GM12878 (cell line): ENCODE data around the gene TRIM8. TPM values are rescaled to one million over a fixed set of nuclear protein-coding genes. Genes with fewer than 3 reads are reported as not detected.

Experiments used
- ATAC-seq: fragments of 200-7000 bp; cut with Tn5 transposase; 3 replicates; pipeline ENCODE4 v1.9.1; 2020; ENCODE audit warnings: mild to moderate bottlenecking, moderate library complexity
- BruUV-seq: library from RNA; stranded (reverse); fragments of 400-500 nt; replicated peaks from 2 replicates; lab custom pipeline; 2021; lab: Mats Ljungman, UMichigan
- CTCF ChIA-PET: fragments of 300-600 bp; sonication (Branson Sonifier 250); formaldehyde crosslinking; extraction: SDS; loops from one replicate; lab custom pipeline; 2021; ENCODE audit warnings: inconsistent platforms; lab: Yijun Ruan, JAX
- POLR2A ChIA-PET: fragments of 350-600 bp; formaldehyde crosslinking; extraction: SDS; loops from one replicate; lab custom pipeline; 2021; ENCODE audit warnings: inconsistent platforms; lab: Charles Lee
- RAD21 ChIA-PET: fragments of 300-600 bp; sonication (Branson Sonifier 250); formaldehyde crosslinking; loops from one replicate; lab custom pipeline; 2023; ENCODE audit warnings: antibody characterized with exemption; ENCODE audit not compliant: unreplicated experiment; lab: Charles Lee
- SMC1A ChIA-PET: fragments of 300-600 bp; sonication (Branson Sonifier 250); formaldehyde crosslinking; loops from one replicate; lab custom pipeline; 2023; ENCODE audit not compliant: unreplicated experiment, uncharacterized antibody; lab: Charles Lee
- DNase-seq: peaks from one replicate; pipeline ENCODE4 v3.0.0-alpha.2; 2011; ENCODE audit warnings: low read depth, low spot score
- FAIRE-seq: peaks from 3 replicates; lab custom pipeline; 2011; peaks lifted over from hg19 to GRCh38; lab: Jason Lieb, UNC
- H2AFZ ChIP-seq: 2 replicates; pipeline ENCODE4 v1.6.0; 2011; ENCODE audit warnings: low read depth, low read length, control low read depth; ENCODE audit not compliant: control insufficient read depth
- H3K27ac ChIP-seq: 2 replicates; pipeline ENCODE4 v1.5.1; 2011; ENCODE audit warnings: control low read depth; ENCODE audit not compliant: control insufficient read depth, insufficient read depth
- H3K27me3 ChIP-seq, 2 experiments: replicated peaks in 1 of 2; 2 replicates each; pipeline versions ENCODE4 v1.6.0 to v1.6.1; 2011; ENCODE audit warnings: low read length in 1 of 2; ENCODE audit not compliant: control insufficient read depth in 2 of 2, insufficient read depth in 2 of 2
- H3K36me3 ChIP-seq, 2 experiments: 2 replicates each; pipeline ENCODE4 v1.5.1; 2011; ENCODE audit warnings: low read length in 1 of 2; ENCODE audit not compliant: control insufficient read depth in 2 of 2, insufficient read depth in 2 of 2
- H3K4me1 ChIP-seq: 2 replicates; pipeline ENCODE4 v1.6.1; 2011; ENCODE audit warnings: mild to moderate bottlenecking, low read length, moderate library complexity, mixed read lengths; ENCODE audit not compliant: control insufficient read depth, insufficient read depth
- H3K4me2 ChIP-seq: 2 replicates; pipeline ENCODE4 v1.6.0; 2011; ENCODE audit warnings: control low read depth; ENCODE audit not compliant: control insufficient read depth, insufficient read depth
- H3K4me3 ChIP-seq: fragments of 200-600 bp; sonication (generic); 2 replicates; pipeline ENCODE4 v1.5.1; 2016
- H3K79me2 ChIP-seq: 2 replicates; pipeline ENCODE4 v1.6.0; 2011; ENCODE audit warnings: low read length; ENCODE audit not compliant: control insufficient read depth, insufficient read depth
- H3K9ac ChIP-seq: 2 replicates; pipeline ENCODE4 v1.8.0; 2011; ENCODE audit warnings: low read length, control low read depth, mixed read lengths; ENCODE audit not compliant: control insufficient read depth, insufficient read depth
- H3K9me3 ChIP-seq: replicated peaks from 3 replicates; pipeline ENCODE4 v1.5.1; 2011; ENCODE audit warnings: mild to moderate bottlenecking, low read length; ENCODE audit not compliant: control insufficient read depth, insufficient read depth
- H4K20me1 ChIP-seq: 2 replicates; pipeline ENCODE4 v1.6.0; 2011; ENCODE audit not compliant: control insufficient read depth, insufficient read depth
- ASH2L ChIP-seq: fragments of 300-600, 200-600 bp; sonication (generic); IDR thresholded peaks from 2 replicates; pipeline ENCODE4 v1.6.1; 2017; ENCODE audit warnings: low read depth, mild to moderate bottlenecking, borderline replicate concordance
- CBX3 ChIP-seq: fragments of 200-600 bp; sonication (generic); IDR thresholded peaks from 2 replicates; pipeline ENCODE4 v1.6.1; 2016; ENCODE audit warnings: low read depth, borderline replicate concordance
- MTA2 ChIP-seq: fragments of 450-650 bp; IDR thresholded peaks from 2 replicates; pipeline ENCODE4 v1.6.1; 2016; ENCODE audit warnings: low read depth, mild to moderate bottlenecking, moderate library complexity
- MTA3 ChIP-seq: IDR thresholded peaks from 2 replicates; pipeline ENCODE4 v1.6.1; 2012; ENCODE audit warnings: low read length, inconsistent platforms, borderline replicate concordance
- MYC ChIP-seq: IDR thresholded peaks from 2 replicates; pipeline ENCODE4 v1.6.1; 2011; ENCODE audit warnings: mild to moderate bottlenecking, low read length, moderate library complexity, inconsistent platforms; ENCODE audit not compliant: insufficient read depth, insufficient replicate concordance, insufficient read length, severe bottlenecking
- NFXL1 ChIP-seq: fragments of 450-650 bp; IDR thresholded peaks from 2 replicates; pipeline ENCODE4 v1.6.1; 2017; ENCODE audit warnings: antibody characterized with exemption, mild to moderate bottlenecking, borderline replicate concordance
- NFYA ChIP-seq: IDR thresholded peaks from 2 replicates; pipeline ENCODE4 v1.6.1; 2011; ENCODE audit warnings: low read depth, mild to moderate bottlenecking, low read length, improper control_type of control experiment, borderline replicate concordance
- RAD21 ChIP-seq: IDR thresholded peaks from 2 replicates; pipeline ENCODE4 v1.6.1; 2011; ENCODE audit warnings: mild to moderate bottlenecking, low read depth, low read length, moderate library complexity; ENCODE audit not compliant: insufficient read depth
- RBBP5 ChIP-seq: fragments of 200-600 bp; sonication (generic); conservative IDR thresholded peaks from 2 replicates; pipeline ENCODE4 v1.6.1; 2016
- TBL1XR1 ChIP-seq: IDR thresholded peaks from 2 replicates; pipeline ENCODE4 v1.6.1; 2012; ENCODE audit warnings: low read depth, low read length, improper control_type of control experiment
- TCF7 ChIP-seq: IDR thresholded peaks from 2 replicates; pipeline ENCODE4 v1.6.1; 2014; ENCODE audit warnings: antibody characterized with exemption, borderline replicate concordance
- YY1 ChIP-seq: IDR thresholded peaks from 2 replicates; pipeline ENCODE4 v1.6.1; 2011; ENCODE audit warnings: low read depth, mild to moderate bottlenecking, low read length
- ZBTB11 ChIP-seq: fragments of 450-650 bp; formaldehyde crosslinking; IDR thresholded peaks from 2 replicates; pipeline ENCODE4 v1.5.0; 2022; ENCODE audit warnings: mild to moderate bottlenecking, missing genetic modification characterization
- ZNF24 ChIP-seq: fragments of 450-650 bp; IDR thresholded peaks from 2 replicates; pipeline ENCODE4 v1.6.1; 2017; ENCODE audit warnings: antibody characterized with exemption, mild to moderate bottlenecking
- ZNF687 ChIP-seq: fragments of 450-650 bp; IDR thresholded peaks from 2 replicates; pipeline ENCODE4 v1.6.1; 2017; ENCODE audit warnings: mild to moderate bottlenecking, moderate library complexity
- WGBS: methylation state at CpG from one replicate; pipeline ENCODE4 v1.1.6; 2016; ENCODE audit warnings: low lambda C conversion rate; ENCODE audit not compliant: insufficient replicate concordance, insufficient coverage; ENCODE audit errors: missing lambda C conversion rate; 5-methylcytosine and 5-hydroxymethylcytosine counted together
- in situ Hi-C: fragments of 300-500 bp; cut with MboI; formaldehyde crosslinking; loops from 9 replicates; pipeline ENCODE4 v1.14.3; 2018; ENCODE audit warnings: mixed read lengths
- intact Hi-C: fragments of 100-400 bp; cut with micrococcal nuclease; formaldehyde crosslinking; loops from one replicate; pipeline ENCODE4 v1.14.2; 2022; ENCODE audit not compliant: unreplicated experiment
- polyA plus RNA-seq, 11 experiments: library from polyadenylated mRNA; depleted of rRNA in 4 of 11; unstranded in 6 of 11; stranded (reverse) in 5 of 11; fragments of >200 nt; fragmentation: Nextera tagmentation in 4 of 11; fragmentation: Illumina TruSeq in 1 of 11; extraction: Ambion mirVana in 4 of 11; extraction: Trizol in 1 of 11; gene quantifications; 1 replicate in 1 of 11; 2 replicates in 10 of 11; pipeline versions ENCODE4 v1.2.1 to v1.2.3, GENCODE V29; 2011 to 2016; ENCODE audit warnings: inconsistent platforms in 2 of 11, missing spikeins in 2 of 11, low read depth in 1 of 11
- total RNA-seq, 4 experiments: library from RNA; depleted of rRNA in 3 of 4; stranded (reverse); fragments of >200 nt in 3 of 4; fragmentation: Illumina TruSeq in 1 of 4; extraction: Trizol in 1 of 4; gene quantifications; 2 replicates each; pipeline versions ENCODE4 v1.2.1 to v1.2.3, GENCODE V29; 2013 to 2021

Gene TRIM8
- total and polyA plus RNA-seq, 10 of the 15 experiments (the other 5 are each of a cell fraction or from before 2014, with no cell fraction given), result 7.9 to 53.2 (median 24.6) TPM

- Histone ChIP-seq H3K36me3 (peaks cover 2 to 9% of the 10 kb centered on the region in 2 experiments; a peak in 2 of 4 replicates), H3K27me3 (no peaks in the 10 kb centered on the region), H2AFZ (no peak overlapping the region), H4K20me1 (no peaks in the 10 kb centered on the region), H3K4me2 (no peak overlapping the region), H3K27ac (no peak overlapping the region), H3K79me2 (no peaks in the 10 kb centered on the region), H3K9ac (no peak overlapping the region), H3K9me3 (no peaks in the 10 kb centered on the region), H3K4me3 (no peak overlapping the region), H3K4me1 (no peaks in the 10 kb centered on the region)
- ChIA-PET SMC1A (interaction anchor here (1.6 kb wide), 1 partner anchor 90 kb away, joined by 3 read pairs; no protein-coding TSS in a partner anchor), POLR2A (interaction anchor here (0.6 kb wide), 1 partner anchor 81 kb away, joined by 3 read pairs; no protein-coding TSS in a partner anchor), CTCF (interaction anchor here (0.6 to 6.3 kb wide), 15 partner anchors 8 to 367 kb away, joined by 3 to 40 read pairs (median 3); partner anchors contain the start of genes ACTR1A, C10orf95 and SUFU), RAD21 (interaction anchor here (1.0 to 1.7 kb wide), 5 partner anchors 73 to 368 kb away, joined by 3 to 5 read pairs (median 4); partner anchors contain the start of gene SUFU)
- DNase-seq, result no peak
- no TSS peak for BruUV-seq
- intact Hi-C loops, result loop anchor here (5.0 kb wide), 1 partner anchor 95 kb away; the partner anchor contains the start of genes ACTR1A and SUFU
- in situ Hi-C loops, result no loop called here
- no peak for ATAC-seq
- 90% methylated on average over 16 of the region's 16 CpGs for WGBS
- no peak for FAIRE-seq
- TF ChIP-seq NFXL1 (no peak), ZBTB11 (no peak), ZNF24 (no peak), MTA2 (no peak), RAD21 (no peak), MTA3 (no peak), CBX3 (no peak), YY1 (no peak), TBL1XR1 (no peak), NFYA (no peak), RBBP5 (no peak), ASH2L (no peak), TCF7 (no peak), ZNF687 (no peak), MYC (no peak)
Measured at GRCh38 chr10:102597131-102597991, 46.9 kb upstream of the TRIM8 start.
